ENCODE data around the gene FAM53B.

FAM53B gene

GRCh38 chr10:124645467-124646095, 98.6 kb downstream of the FAM53B start:
- TF ChIP-seq ESRRG (CRISPR knock-in tag; IDR thresholded peaks at IDR 0.05) (no peak), TOX (CRISPR knock-in tag; IDR thresholded peaks at IDR 0.05; ENCODE audit: borderline replicate concordance) (no peak)
- no peak for ATAC-seq

GRCh38 chr10:124644771-124645415, 99.3 kb downstream of the FAM53B start:
- ATAC-seq, result no peak
- TF ChIP-seq ESRRG (CRISPR knock-in tag; IDR thresholded peaks at IDR 0.05) (no peak), ZFP3 (CRISPR knock-in tag; IDR thresholded peaks at IDR 0.05) (no peak), GLIS3 (CRISPR knock-in tag; IDR thresholded peaks at IDR 0.05) (no peak), PATZ1 (CRISPR knock-in tag; IDR thresholded peaks at IDR 0.05; ENCODE audit: borderline replicate concordance) (no peak)

- ATAC-seq, result no peak
- TF ChIP-seq ZNF70 (CRISPR knock-in tag; IDR thresholded peaks at IDR 0.05), result no peak
- TF ChIP-seq PPARA (CRISPR knock-in tag; IDR thresholded peaks at IDR 0.05; ENCODE audit: borderline replicate concordance), result no peak
- no peak for TF ChIP-seq OSR1 (CRISPR knock-in tag; IDR thresholded peaks at IDR 0.05)
- no peak for TF ChIP-seq ZNF8 (CRISPR knock-in tag; IDR thresholded peaks at IDR 0.05)
These were observed 99.9 kb downstream of the FAM53B start for GRCh38 chr10:124644236-124644635.

- ATAC-seq, result no peak
- TF ChIP-seq TCF4 (CRISPR knock-in tag; IDR thresholded peaks at IDR 0.05; ENCODE audit: borderline replicate concordance), result no peak
- no peak for TF ChIP-seq ZC3H10 (CRISPR knock-in tag; IDR thresholded peaks at IDR 0.05)
- no peak for TF ChIP-seq GLIS3 (CRISPR knock-in tag; IDR thresholded peaks at IDR 0.05)
- no peak for TF ChIP-seq TOX (CRISPR knock-in tag; IDR thresholded peaks at IDR 0.05; ENCODE audit: borderline replicate concordance)
- no peak for TF ChIP-seq SNAI2 (CRISPR knock-in tag; IDR thresholded peaks at IDR 0.05)
- TF ChIP-seq ARNTL (CRISPR knock-in tag; IDR thresholded peaks at IDR 0.05; ENCODE audit: borderline replicate concordance, low read depth), result no peak
- no peak for TF ChIP-seq BACH2 (CRISPR knock-in tag; IDR thresholded peaks at IDR 0.05; ENCODE audit: borderline replicate concordance)
- TF ChIP-seq CREB5 (CRISPR knock-in tag; IDR thresholded peaks at IDR 0.05; ENCODE audit: low read depth), result no peak
- no peak for TF ChIP-seq ZFP30 (CRISPR knock-in tag; IDR thresholded peaks at IDR 0.05)
- TF ChIP-seq TSHZ2 (CRISPR knock-in tag; IDR thresholded peaks at IDR 0.05), result no peak
- no peak for TF ChIP-seq PATZ1 (CRISPR knock-in tag; IDR thresholded peaks at IDR 0.05; ENCODE audit: borderline replicate concordance)
- TF ChIP-seq ZNF70 (CRISPR knock-in tag; IDR thresholded peaks at IDR 0.05), result no peak
- TF ChIP-seq OSR1 (CRISPR knock-in tag; IDR thresholded peaks at IDR 0.05), result no peak
- TF ChIP-seq PPARA (CRISPR knock-in tag; IDR thresholded peaks at IDR 0.05; ENCODE audit: borderline replicate concordance), result no peak
- TF ChIP-seq ZNF565 (CRISPR knock-in tag; conservative IDR thresholded peaks at IDR 0.05; ENCODE audit: low read depth), result no peak
- no peak for TF ChIP-seq ISL1 (CRISPR knock-in tag; IDR thresholded peaks at IDR 0.05)
- TF ChIP-seq CSDC2 (CRISPR knock-in tag; IDR thresholded peaks at IDR 0.05), result no peak
These were observed 100.7 kb downstream of the FAM53B start for GRCh38 chr10:124643330-124644009.

All from SK-N-SH treated with all-trans-retinoic acid at 6 μM for 48 hours (cell line).